Measurements from ENCODE around the gene PLXNA2.

PLXNA2 gene

GRCh38 chr1:208202333-208202995 lies 41.7 kb downstream of the PLXNA2 start:
- no peak for DNase-seq

DNA sequence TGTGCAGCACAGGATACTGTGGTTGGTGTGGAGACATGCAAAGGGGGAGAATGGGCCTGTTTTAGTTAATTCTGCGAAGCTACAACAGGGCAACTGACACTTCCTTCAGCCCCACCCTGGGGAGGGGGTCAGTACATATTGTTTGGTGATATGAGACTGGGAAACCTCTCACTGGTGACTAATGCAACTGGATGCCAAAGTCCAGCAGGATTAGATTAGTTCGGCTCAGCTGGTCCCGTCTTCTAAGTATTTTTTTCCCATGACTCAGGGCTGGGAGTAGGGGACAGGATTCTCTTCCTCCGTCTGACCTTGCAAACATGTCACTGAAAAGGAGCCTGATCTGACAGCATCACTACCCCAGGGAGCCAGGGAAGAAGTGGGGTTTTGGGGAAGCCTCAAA lies 43.0 kb downstream of the PLXNA2 start:
- DNase-seq: no peak

DNA sequence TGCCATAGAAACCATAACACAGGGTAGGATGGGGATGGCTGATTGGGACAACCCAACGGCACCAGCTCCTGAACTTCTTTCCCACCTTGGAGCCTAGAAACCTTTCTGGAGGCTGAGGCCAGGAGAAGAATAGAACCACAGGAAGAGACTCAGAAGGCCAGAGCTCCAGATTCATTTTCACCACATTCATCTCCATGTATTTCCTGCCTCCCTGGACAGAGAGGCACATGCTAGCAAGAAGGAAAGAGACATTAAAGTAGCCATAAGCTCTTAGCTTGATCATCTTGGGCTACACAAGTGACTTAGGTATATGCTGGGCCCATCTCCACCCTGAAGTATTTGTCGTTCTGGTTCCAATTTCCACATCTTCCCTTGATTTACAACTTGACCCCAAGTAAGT lies 44.1 kb downstream of the PLXNA2 start:
- no peak for DNase-seq

DNA sequence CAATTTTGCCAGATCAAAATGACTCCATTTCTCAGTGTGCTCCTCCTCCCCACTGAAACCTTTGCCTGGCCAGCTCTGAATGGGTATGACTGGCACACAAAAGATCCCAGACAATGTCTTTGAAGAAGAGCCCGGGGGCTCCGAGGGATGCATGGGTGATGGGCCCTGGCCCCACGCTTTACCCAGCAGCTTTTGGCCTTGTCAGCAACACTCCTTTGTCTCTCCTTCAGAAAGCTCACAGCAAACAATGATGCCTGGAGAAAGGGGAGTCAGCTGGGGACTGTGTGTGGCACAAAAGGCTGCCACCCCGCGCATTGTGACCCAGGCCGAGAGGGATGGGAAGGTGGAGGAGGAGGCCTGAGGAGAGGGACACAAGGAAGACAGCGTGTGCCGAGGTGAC lies 45.9 kb downstream of the PLXNA2 start:
- DNase-seq: no peak

GRCh38 chr1:208194944-208195343 lies 49.2 kb downstream of the PLXNA2 start:
- no peak for DNase-seq

DNA sequence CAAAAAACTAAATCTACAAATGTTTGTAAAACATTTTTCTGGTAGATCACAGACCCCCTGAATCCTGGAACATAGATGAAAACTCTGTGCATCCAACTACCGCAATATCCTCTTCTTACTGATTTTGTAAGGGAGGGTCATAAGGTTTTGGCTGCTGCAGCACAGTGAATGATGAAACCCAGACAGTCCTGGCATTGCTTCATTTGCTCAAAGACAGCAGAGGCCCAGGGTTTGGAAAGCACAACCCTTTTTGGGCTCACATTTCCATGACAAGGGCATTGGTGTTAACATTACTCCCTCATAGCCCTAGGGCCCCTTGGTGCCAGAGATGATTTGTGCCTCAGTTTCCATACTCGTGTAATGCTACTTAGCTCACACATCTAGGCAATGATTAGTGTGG lies 51.2 kb downstream of the PLXNA2 start:
- DNase-seq: no peak

GRCh38 chr1:208190784-208191183 lies 53.4 kb downstream of the PLXNA2 start:
- no peak for DNase-seq

GRCh38 chr1:208189716-208190115 lies 54.5 kb downstream of the PLXNA2 start:
- DNase-seq: no peak

DNA sequence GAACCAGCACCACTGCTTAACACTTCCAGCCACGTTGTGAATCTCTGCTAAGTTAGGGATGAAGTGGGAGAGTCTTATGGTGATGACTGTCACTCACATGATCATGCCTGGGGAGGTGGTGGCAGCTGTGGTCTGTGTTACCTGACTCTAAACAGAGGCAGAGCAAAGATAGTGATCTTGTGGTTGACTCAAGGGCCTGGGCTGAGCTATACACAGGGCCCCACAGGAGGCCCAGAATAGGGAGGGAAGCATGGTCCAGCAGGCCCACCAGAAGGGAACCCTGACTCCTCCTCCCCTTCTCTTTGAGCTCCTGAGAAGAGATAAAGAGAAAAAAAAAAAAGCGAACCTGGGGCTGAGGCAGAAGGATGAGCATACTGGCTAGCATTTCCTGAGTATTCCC lies 55.0 kb downstream of the PLXNA2 start:
- DNase-seq: no peak

DNA sequence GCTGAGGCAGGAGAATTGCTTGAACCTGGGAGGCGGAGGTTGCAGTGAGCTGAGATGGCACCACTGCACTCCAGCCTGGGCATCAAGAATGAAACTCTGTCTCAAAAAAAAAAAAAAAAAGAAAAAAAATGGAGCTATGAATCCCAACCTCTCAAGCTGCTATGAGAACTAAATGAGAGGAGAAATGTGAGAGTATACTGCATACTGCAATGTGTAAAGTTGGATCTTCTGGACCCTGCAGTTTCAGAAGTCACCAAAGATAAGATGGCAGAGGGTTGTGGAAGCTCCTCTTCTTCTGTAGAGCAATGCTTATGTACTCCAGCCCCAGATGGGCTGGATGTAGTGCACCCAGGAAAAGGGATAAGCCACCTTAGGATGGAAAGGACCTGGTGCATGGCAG lies 55.6 kb downstream of the PLXNA2 start:
- no peak for DNase-seq

DNA sequence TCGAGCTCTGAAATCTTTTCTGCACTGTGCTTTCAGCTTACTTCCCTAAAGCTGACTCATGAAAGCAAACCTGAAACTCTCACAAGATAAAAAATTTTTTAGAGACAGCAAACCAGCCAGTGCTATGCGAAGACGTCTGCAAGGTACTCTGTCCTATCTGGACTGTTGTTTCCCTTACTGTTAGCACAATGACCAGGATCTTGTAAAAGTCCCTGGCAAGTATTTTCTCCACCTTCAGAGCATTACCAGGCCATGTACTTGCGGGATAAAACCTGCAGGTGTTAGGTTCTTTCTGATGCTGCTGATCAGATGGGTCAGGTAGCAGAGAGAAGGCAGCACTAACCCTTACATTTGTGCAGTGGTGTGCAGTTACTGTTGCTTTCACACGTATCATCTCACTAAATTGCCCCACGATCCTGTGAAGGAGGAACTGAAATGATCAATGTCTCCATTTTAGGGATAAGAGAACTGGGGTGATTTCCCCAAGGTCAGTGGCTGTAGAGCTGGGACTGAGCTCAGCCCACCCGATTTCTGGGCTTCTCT lies 56.6 kb downstream of the PLXNA2 start:
- DNase-seq: no peak

- no peak for DNase-seq
Observed at GRCh38 chr1:208185801-208186231, 58.4 kb downstream of the PLXNA2 start.

DNA sequence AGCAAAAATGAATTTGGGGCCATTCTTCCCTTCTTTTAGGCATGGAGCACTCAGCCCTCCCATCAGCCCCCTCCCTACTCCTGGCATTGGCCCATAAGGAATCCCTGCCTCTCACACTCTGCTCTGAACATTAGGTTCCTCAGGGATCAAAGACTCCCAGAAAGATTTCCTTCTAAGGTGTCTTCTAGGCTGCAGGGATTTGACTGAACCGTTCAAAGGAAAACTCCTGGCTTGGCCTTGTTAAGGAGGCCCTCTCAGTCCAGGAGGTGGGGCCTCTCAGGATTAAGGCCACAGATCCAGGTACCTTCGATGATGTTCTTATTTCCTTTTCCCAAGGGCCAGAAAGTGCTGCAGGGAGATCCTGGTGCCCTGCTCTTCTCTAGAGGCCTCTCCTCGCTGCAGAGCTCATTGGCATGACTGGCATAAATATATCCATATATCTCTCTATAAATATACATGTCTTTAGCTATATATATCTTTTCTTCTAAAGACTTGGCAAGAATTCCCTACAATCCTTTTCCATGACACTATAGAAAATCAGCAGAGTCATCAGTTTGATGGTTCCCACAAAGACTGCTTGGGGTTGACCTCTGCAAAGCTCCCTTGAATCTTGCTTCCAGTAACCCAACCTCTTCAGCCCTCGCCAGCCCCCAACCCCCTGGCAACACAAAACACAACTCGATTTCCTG lies 59.1 kb downstream of the PLXNA2 start:
- no peak for DNase-seq

DNA sequence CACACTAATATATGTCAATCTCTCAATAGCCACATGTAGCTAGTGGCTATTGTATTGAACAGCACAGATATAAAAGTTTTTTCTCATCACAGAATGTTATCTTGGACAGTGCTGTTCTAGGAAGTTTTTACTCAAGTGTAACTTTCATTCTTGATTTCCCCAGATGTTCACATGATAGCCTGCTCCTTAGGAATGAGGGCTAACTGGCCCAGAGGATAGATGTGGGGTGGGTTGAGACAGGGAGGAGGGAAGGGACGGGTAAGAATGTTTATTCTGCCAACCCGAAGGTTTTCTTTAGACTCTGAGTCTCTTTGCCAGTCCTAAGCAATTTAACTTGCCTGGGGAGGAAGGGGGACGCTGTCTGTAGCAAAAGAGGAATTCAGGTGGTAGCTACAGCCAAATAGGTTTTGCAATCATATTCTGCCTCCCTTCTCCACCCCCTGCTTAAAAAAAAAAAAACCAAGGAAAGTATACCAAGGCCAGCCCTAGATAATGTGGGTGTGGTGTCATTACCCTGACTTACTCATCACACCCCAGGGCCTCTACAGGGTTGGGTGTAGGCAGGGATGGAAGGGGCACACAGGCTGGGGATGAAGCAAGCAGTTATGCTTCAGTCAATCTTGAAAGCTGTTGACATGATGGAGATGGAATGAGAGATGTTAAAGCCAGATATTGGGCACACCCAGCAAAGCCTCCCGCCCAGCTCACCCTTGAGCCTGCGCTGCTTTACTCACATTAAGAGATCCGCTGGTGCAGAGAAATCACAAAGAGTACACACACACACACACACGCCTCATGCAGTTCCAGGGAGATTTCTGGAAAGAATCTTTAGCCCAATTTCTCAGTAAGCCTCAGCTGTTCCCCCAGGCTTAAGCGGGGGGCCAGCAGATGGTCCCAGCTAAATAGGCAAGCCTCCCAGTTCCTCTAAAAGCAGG lies 59.9 kb downstream of the PLXNA2 start:
- no peak for DNase-seq

DNA sequence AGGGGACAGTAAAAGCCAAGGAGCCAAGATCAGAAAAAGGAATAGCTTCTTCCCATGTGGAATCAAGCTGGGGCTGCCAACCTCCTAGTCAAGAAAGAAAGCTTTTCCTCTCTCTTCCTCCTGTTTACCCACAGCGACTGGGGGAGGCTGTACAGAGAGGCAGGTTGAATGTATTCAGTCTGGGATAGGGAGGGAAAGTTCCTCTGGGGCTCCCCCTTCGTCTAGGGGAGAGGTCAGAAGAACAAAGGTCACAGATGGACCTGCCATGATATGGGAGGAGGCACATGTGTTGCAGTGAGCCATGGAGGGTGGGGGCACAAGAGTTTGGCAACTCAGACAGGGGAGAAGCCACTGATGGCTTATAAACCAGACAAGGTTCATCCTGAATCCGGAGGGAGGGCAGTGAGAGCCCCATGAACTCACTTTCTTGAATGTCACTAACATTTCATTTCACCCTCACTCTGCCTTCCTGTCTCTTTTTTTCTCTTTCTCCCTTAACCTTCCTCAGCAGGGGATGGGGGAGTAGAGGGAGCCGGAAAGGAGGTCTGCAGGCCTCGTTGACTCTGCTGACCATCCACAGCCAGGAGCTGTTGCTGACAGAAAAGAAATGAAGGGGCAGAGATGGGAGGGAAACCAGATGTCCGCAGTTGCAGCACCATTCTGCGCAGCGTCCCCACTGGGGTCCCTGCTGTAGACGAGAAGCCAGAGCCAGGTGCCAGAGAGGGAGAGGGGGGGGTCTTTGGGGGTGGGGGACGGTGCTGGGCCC lies 61.1 kb downstream of the PLXNA2 start:
- no peak for DNase-seq

DNA sequence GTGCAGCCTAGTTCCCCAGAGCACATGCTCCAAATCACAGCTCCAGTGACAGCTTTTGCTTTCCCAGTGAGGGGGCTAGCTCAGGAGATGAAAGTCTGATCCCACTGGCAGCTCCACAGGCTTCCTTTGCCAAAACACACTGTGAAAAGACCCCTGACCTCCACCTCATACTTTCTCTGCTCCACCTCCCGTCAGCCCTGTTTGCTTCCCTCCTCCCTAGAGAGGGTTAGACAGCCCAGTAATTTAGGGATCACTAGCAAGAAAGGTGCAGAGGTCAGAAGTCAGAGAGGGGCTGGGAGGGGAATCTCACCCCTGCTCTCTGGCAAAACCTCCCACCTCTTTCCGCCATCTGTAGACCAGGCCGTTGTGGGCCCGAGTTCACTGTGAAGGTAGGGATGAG lies 62.8 kb downstream of the PLXNA2 start:
- no peak for DNase-seq

GRCh38 chr1:208180421-208180820 lies 63.8 kb downstream of the PLXNA2 start:
- DNase-seq: no peak

DNA sequence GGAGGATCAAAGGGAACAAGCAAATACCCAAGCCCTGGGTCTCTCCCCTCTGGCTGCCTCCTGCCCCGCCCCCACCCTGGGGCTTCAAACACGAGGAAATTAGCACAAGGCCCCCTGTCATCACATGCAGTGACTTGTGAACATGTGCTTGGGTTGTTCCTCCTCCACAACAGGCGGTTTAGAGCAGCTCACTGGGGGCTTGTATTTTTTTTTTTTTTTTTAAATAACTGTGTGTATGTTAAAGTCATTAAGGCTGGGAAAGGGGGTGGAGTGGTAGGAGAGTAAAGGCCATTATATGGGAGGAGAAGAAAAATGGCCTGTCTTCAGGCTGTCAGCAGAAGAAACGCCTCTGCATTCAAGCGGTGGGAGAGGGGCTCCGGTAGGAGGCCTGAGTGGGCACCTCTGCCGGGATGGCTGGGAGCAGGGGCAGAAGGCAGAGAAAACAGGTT lies 64.2 kb downstream of the PLXNA2 start:
- DNase-seq: no peak

- no peak for DNase-seq
Observed at GRCh38 chr1:208179263-208179816, 64.8 kb downstream of the PLXNA2 start.

DNA sequence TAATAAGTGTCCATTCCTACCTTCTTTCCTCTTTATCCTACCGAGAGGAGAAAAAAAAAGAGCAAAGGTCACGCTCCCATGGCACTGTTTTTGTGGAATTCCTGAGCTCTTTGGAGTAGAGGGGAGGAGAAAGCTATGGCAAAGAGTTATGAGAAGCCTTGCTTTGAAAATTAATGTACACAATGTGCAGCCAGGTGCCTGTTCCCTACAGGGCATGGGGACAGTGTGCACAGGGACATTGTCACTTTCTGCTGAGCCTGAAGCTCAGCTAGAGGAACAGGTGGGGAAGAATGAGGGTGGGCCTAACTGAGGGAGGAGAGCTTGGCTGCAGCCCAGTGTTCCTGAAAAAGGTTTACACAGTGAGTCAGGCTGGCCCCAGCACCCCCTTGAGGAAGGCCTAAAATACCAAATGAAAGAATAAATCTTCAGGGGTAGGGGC lies 66.1 kb downstream of the PLXNA2 start:
- no peak for DNase-seq

GRCh38 chr1:208177656-208178055 lies 66.5 kb downstream of the PLXNA2 start:
- DNase-seq: no peak

DNA sequence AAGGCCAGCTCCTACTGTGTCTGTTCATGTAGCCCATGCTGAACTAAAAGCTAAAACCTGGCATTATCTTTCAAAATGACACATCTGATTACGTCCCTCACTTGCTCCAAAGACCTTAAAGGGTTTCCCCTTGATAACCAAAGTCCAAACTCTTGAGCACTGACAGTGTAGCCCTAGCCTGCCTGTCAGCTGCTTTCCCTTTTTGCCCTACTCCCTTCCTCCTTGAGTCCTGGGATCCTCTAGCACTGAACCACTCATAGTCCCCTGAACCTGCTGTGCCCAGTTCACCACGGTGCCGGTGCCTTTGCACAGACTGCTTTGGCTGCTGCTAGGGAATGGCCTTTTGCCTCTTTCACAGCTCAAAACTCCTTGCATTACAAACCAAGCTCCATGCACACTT lies 67.5 kb downstream of the PLXNA2 start:
- no peak for DNase-seq
